Pancreas (tissue), 10 donors: ENCODE results near the gene POMP. TPM values are rescaled to one million over a fixed set of nuclear protein-coding genes. Genes with fewer than 3 reads are reported as not detected.

Experiments
- ATAC-seq, 4 donors: fragments of 200-7000 bp; cut with Tn5 transposase; one replicate each; pipeline versions ENCODE4 v1.8.0 to v1.9.1; 2020; ENCODE audit warnings: mild to moderate bottlenecking in 4 of 4, moderate library complexity in 4 of 4
- DNase-seq, 6 donors: peaks; one replicate each; pipeline ENCODE4 v3.0.0-alpha.2; 2020
- FAIRE-seq: peaks from 2 replicates; lab custom pipeline; 2012; peaks lifted over from hg19 to GRCh38; lab: Jason Lieb, UNC
- H3K27ac ChIP-seq, 4 donors: fragments of 200-600 bp; sonication (generic); 1 replicate in 3 of 4; 2 replicates in 1 of 4; pipeline versions ENCODE4 v1.5.0 to v1.8.0; 2020
- H3K27me3 ChIP-seq, 4 donors: fragments of 200-600 bp; one replicate each; pipeline ENCODE4 v1.8.0; 2021
- H3K36me3 ChIP-seq, 3 donors: fragments of 200-600 bp; sonication (generic) in 1 of 3; one replicate each; pipeline versions ENCODE4 v1.5.0 to v1.8.0; 2020 to 2021
- H3K4me1 ChIP-seq, 3 donors: fragments of 200-600 bp; one replicate each; pipeline ENCODE4 v1.8.0; 2021
- H3K4me3 ChIP-seq, 4 donors: fragments of 200-600 bp; sonication (generic) in 2 of 4; one replicate each; pipeline versions ENCODE4 v1.5.0 to v1.8.0; 2020 to 2021
- H3K9me3 ChIP-seq, 4 donors: fragments of 200-600 bp; one replicate each; pipeline ENCODE4 v1.8.0; 2021
- CTCF ChIP-seq, 4 donors: fragments of 200-600 bp; sonication (generic) in 3 of 4; IDR thresholded peaks; one replicate each; pipeline versions ENCODE4 v1.5.0 to v1.8.0; 2021; ENCODE audit warnings: antibody characterized with exemption in 4 of 4
- WGBS, 2 donors: extraction: QIAGEN DNeasy Blood & Tissue Kit; methylation state at CpG; one replicate each; pipeline ENCODE4 v1.1.7; 2013; 5-methylcytosine and 5-hydroxymethylcytosine counted together
- intact Hi-C, 3 donors: fragments of 100-400 bp; cut with DNase I; formaldehyde crosslinking; loops; one replicate each; pipeline versions ENCODE4 v1.11.1 to v1.14.2; 2022
- polyA plus RNA-seq, 2 donors: library from polyadenylated mRNA; stranded (reverse); fragments of 200-250 nt; gene quantifications; one replicate each; pipeline ENCODE4 v1.2.3, GENCODE V29; 2013
- total RNA-seq, 6 donors: library from RNA; stranded (reverse); fragmentation: NEBNext Ultra II Directional in 4 of 6; extraction: Animal tissue kit (Norgen Biotek cat#: 25700) in 4 of 6; gene quantifications; one replicate each; pipeline versions ENCODE4 v1.2.1 to v1.2.4, GENCODE V29; 2021 to 2023
- donor health status: healthy with polysubstance abuse.
- donor health status: DM: no; HTN: no; CAD: no; lungs with moderate emphysema.
- donor health status: DM: no; HTN: no; CAD: no.
- donor health status: control.
- donor health status: control.
- donor health status: Bipolar disorder and iron deficiency.
- donor health status: DM: yes; HTN: yes; CAD: no.
- donor health status: DM: no; HTN: no; CAD: no.
- donor health status: DM: no; HTN: no; CAD: no.
- donor health status: DM: yes; HTN: yes; CAD: no.

Gene POMP
- total and polyA plus RNA-seq, 8 donors: 13.9 to 39.5 (median 21.9) TPM

GRCh38 chr13:28620011-28620830 is 38.7 kb upstream of the POMP start:
- intact Hi-C loops: no loop called here
- Histone ChIP-seq H3K27ac (no peak overlapping the region), H3K4me3 (no peak overlapping the region), H3K27me3 (no peaks in the 10 kb centered on the region), H3K9me3 (no peaks in the 10 kb centered on the region), H3K36me3 (no peaks in the 10 kb centered on the region), H3K4me1 (no peaks in the 10 kb centered on the region)
- FAIRE-seq (no peak), DNase-seq (no peak), ATAC-seq (no peak)
- TF ChIP-seq CTCF (IDR thresholded peaks at IDR 0.05): no peak
- WGBS, 2 donors: 75 to 84% methylated on average over 8 of the region's 8 CpGs

GRCh38 chr13:28621449-28621848 is 37.5 kb upstream of the POMP start:
- intact Hi-C loops: no loop called here
- no peak for TF ChIP-seq CTCF (IDR thresholded peaks at IDR 0.05)

GRCh38 chr13:28622286-28622685 is 36.6 kb upstream of the POMP start:
- peak in 1 of 6 donors; percentile 40 for DNase-seq
- H3K27ac ChIP-seq: peak overlapping the region in 1 of 4 donors; percentile 18

More at GRCh38 chr13:28621449-28621848, 37.5 kb upstream of the POMP start:
- Histone ChIP-seq H3K36me3 (no peaks in the 10 kb centered on the region), H3K4me3 (no peak overlapping the region), H3K4me1 (no peaks in the 10 kb centered on the region), H3K9me3 (no peaks in the 10 kb centered on the region), H3K27me3 (no peaks in the 10 kb centered on the region), H3K27ac (peak overlapping the region in 1 of 4 donors; percentile 12)
- ATAC-seq (peak in 2 of 4 donors; percentile 58 to 61), DNase-seq (no peak), FAIRE-seq (no peak)
- 77 to 83% methylated on average over 5 of the region's 5 CpGs for WGBS, 2 donors

GRCh38 chr13:28623782-28624706 is 34.9 kb upstream of the POMP start:
- FAIRE-seq (no peak), DNase-seq (no peak), ATAC-seq (peak in 1 of 4 donors; percentile 36)
- no peaks in the 10 kb centered on the region for H3K4me1 ChIP-seq
- no peaks in the 10 kb centered on the region for H3K36me3 ChIP-seq
- intact Hi-C loops: no loop called here
- peaks cover 0 to 3% (median 0%) of the 10 kb centered on the region in 4 donors for H3K27me3 ChIP-seq
- TF ChIP-seq CTCF (IDR thresholded peaks at IDR 0.05): no peak
- WGBS, 2 donors: 60 to 63% methylated on average over 15 of the region's 15 CpGs
- H3K9me3 ChIP-seq: no peaks in the 10 kb centered on the region
- no peak overlapping the region for H3K4me3 ChIP-seq
- H3K27ac ChIP-seq: no peak overlapping the region

More at GRCh38 chr13:28622286-28622685, 36.6 kb upstream of the POMP start:
- ATAC-seq: peak in 2 of 4 donors; percentile 75 to 76
- no peaks in the 10 kb centered on the region for H3K4me1 ChIP-seq
- H3K4me3 ChIP-seq: no peak overlapping the region
- WGBS, 2 donors: 86 to 94% methylated on average over 8 of the region's 8 CpGs
- H3K36me3 ChIP-seq: no peaks in the 10 kb centered on the region
- H3K9me3 ChIP-seq: no peaks in the 10 kb centered on the region
- FAIRE-seq: no peak
- no peaks in the 10 kb centered on the region for H3K27me3 ChIP-seq
- intact Hi-C loops: no loop called here
- TF ChIP-seq CTCF (IDR thresholded peaks at IDR 0.05): no peak
